GM23338 (cell line): ENCODE results near the gene ARF6. TPM values are rescaled to one million over a fixed set of nuclear protein-coding genes. Genes with fewer than 3 reads are reported as not detected.

Source experiments
- ATAC-seq: fragments of 200-7000 bp; cut with Tn5 transposase; 3 replicates; pipeline ENCODE4 v1.9.1; 2020
- DNase-seq: peaks from one replicate; pipeline ENCODE4 v3.0.0-alpha.2; 2015; ENCODE audit warnings: low spot score
- H2AFZ ChIP-seq: fragments of 200-600 bp; sonication (generic); 2 replicates; pipeline ENCODE4 v1.8.0; 2016; ENCODE audit warnings: antibody characterized with exemption, mild to moderate bottlenecking, moderate library complexity
- H3F3A ChIP-seq: fragments of 200-600 bp; sonication (generic); replicated peaks from 2 replicates; pipeline ENCODE4 v1.8.0; 2017; ENCODE audit warnings: antibody characterized with exemption, mixed run types, low read depth
- H3K27ac ChIP-seq: fragments of 200-600 bp; sonication (generic); 2 replicates; pipeline ENCODE4 v1.6.1; 2016; ENCODE audit warnings: low read depth
- H3K27me3 ChIP-seq: fragments of 200-600 bp; sonication (generic); 2 replicates; pipeline ENCODE4 v1.8.0; 2016; ENCODE audit warnings: mild to moderate bottlenecking, mixed run types, moderate library complexity; ENCODE audit not compliant: insufficient read depth
- H3K36me3 ChIP-seq: fragments of 200-600 bp; sonication (generic); 2 replicates; pipeline ENCODE4 v1.8.0; 2016; ENCODE audit warnings: mild to moderate bottlenecking; ENCODE audit not compliant: insufficient read depth
- H3K4me1 ChIP-seq: fragments of 200-600 bp; sonication (generic); 2 replicates; pipeline ENCODE4 v1.8.0; 2016; ENCODE audit warnings: mild to moderate bottlenecking, moderate library complexity; ENCODE audit not compliant: insufficient read depth
- H3K4me2 ChIP-seq: fragments of 200-600 bp; sonication (generic); 2 replicates; pipeline ENCODE4 v1.7.1; 2017; ENCODE audit warnings: mixed run types
- H3K4me3 ChIP-seq: fragments of 200-600 bp; sonication (generic); 2 replicates; pipeline ENCODE4 v1.6.1; 2016; ENCODE audit warnings: mixed run types
- H3K79me2 ChIP-seq: fragments of 200-600 bp; sonication (generic); replicated peaks from 2 replicates; pipeline ENCODE4 v1.8.0; 2017; ENCODE audit warnings: mild to moderate bottlenecking; ENCODE audit not compliant: insufficient read depth
- H3K9me2 ChIP-seq: fragments of 200-600 bp; sonication (generic); 2 replicates; pipeline ENCODE4 v1.8.0; 2017; ENCODE audit not compliant: insufficient read depth
- H4K20me1 ChIP-seq: fragments of 200-600 bp; sonication (generic); replicated peaks from 2 replicates; pipeline ENCODE4 v1.8.0; 2017; ENCODE audit warnings: mild to moderate bottlenecking; ENCODE audit not compliant: insufficient read depth
- H3K27ac Mint-ChIP-seq: 2 replicates; pipeline ENCODE4 v1.8.0; 2020; ENCODE audit warnings: inconsistent platforms, mild to moderate bottlenecking, moderate library complexity, mixed read lengths
- H3K27me3 Mint-ChIP-seq: 3 replicates; pipeline ENCODE4 v1.8.0; 2022; ENCODE audit warnings: low read depth, mild to moderate bottlenecking, moderate library complexity, mixed read lengths, inconsistent platforms; ENCODE audit not compliant: insufficient read depth, poor library complexity
- H3K36me3 Mint-ChIP-seq: 3 replicates; pipeline ENCODE4 v1.8.0; 2021; ENCODE audit warnings: low read depth, mild to moderate bottlenecking, inconsistent platforms, moderate library complexity, mixed read lengths
- H3K4me1 Mint-ChIP-seq: 3 replicates; pipeline ENCODE4 v1.8.0; 2020; ENCODE audit warnings: mild to moderate bottlenecking, inconsistent platforms, mixed read lengths
- H3K4me3 Mint-ChIP-seq: 3 replicates; pipeline ENCODE4 v1.8.0; 2021; ENCODE audit warnings: moderate library complexity, mild to moderate bottlenecking, inconsistent platforms, mixed read lengths
- H3K9me3 Mint-ChIP-seq: 3 replicates; pipeline ENCODE4 v1.8.0; 2020; ENCODE audit warnings: moderate library complexity, mild to moderate bottlenecking, inconsistent platforms, mixed read lengths
- CREB1 ChIP-seq: fragments of 250-450 bp; sonication (Bioruptor Pico); IDR thresholded peaks from 2 replicates; pipeline ENCODE4 v1.5.0; 2020; ENCODE audit warnings: low read depth, mild to moderate bottlenecking, moderate library complexity
- POLR2AphosphoS5 ChIP-seq: IDR thresholded peaks from 2 replicates; pipeline ENCODE4 v1.6.1; 2016; ENCODE audit warnings: antibody characterized with exemption, low read depth
- STAT1 ChIP-seq: IDR thresholded peaks from one replicate; pipeline ENCODE4 v1.6.1; 2016; ENCODE audit warnings: antibody characterized with exemption; ENCODE audit not compliant: unreplicated experiment
- ZNF114 ChIP-seq: fragments of 250-450 bp; sonication (Bioruptor Pico); IDR thresholded peaks from 2 replicates; pipeline ENCODE4 v1.5.0; 2020; ENCODE audit warnings: mild to moderate bottlenecking, moderate library complexity
- ZNF331 ChIP-seq: fragments of 250-450 bp; sonication (Bioruptor Pico); IDR thresholded peaks from 2 replicates; pipeline ENCODE4 v1.5.0; 2020; ENCODE audit warnings: low read depth, mild to moderate bottlenecking, moderate library complexity
- ZNF462 ChIP-seq: fragments of 250-450 bp; sonication (Bioruptor Pico); IDR thresholded peaks from 2 replicates; pipeline ENCODE4 v1.5.0; 2020; ENCODE audit warnings: mild to moderate bottlenecking, moderate library complexity
- polyA plus RNA-seq: library from polyadenylated mRNA; unstranded; fragments of >200 nt; fragmentation: Nextera tagmentation; extraction: Ambion mirVana; gene quantifications from 2 replicates; pipeline ENCODE4 v1.2.1, GENCODE V29; 2016
- total RNA-seq: library from RNA; depleted of rRNA; stranded (reverse); fragments of >200 nt; shearing (Covaris generic); gene quantifications from 2 replicates; pipeline ENCODE4 v1.2.3, GENCODE V29; 2014

The ARF6 gene
- total and polyA plus RNA-seq, 2 experiments from 2014 or later = 47.8 to 73.1 TPM

- H3K27me3 Mint-ChIP-seq = peaks cover 3% of the 10 kb centered on the region
- H3K4me1 ChIP-seq = peaks cover 2% of the 10 kb centered on the region; the same call in 1 of the 2 replicates
- no peak overlapping the region for H3K4me3 Mint-ChIP-seq
- H3K27ac ChIP-seq = no peak overlapping the region
- H3K9me2 ChIP-seq = no peaks in the 10 kb centered on the region; the same call in 1 of the 2 replicates
- no peaks in the 10 kb centered on the region for H3K27me3 ChIP-seq
- H3K9me3 Mint-ChIP-seq = no peaks in the 10 kb centered on the region
- no peaks in the 10 kb centered on the region for H3K36me3 ChIP-seq
- H3F3A ChIP-seq = no peaks in the 10 kb centered on the region
- H3K4me2 ChIP-seq = no peak overlapping the region
- no peak overlapping the region for H3K27ac Mint-ChIP-seq
- peaks cover 7% of the 10 kb centered on the region; the same call in 2 of the 3 replicates for H3K4me1 Mint-ChIP-seq
- DNase-seq = no peak
- no peaks in the 10 kb centered on the region for H4K20me1 ChIP-seq
- TF ChIP-seq POLR2AphosphoS5 (no peak), STAT1 (no peak)
- H3K36me3 Mint-ChIP-seq = no peaks in the 10 kb centered on the region
- ATAC-seq = no peak
- no peak overlapping the region for H3K4me3 ChIP-seq
- H2AFZ ChIP-seq = no peak overlapping the region
- H3K79me2 ChIP-seq = no peaks in the 10 kb centered on the region
Observed at GRCh38 chr14:49918706-49919105, 25.8 kb downstream of the ARF6 start.

- no peaks in the 10 kb centered on the region for H3K79me2 ChIP-seq
- no peaks in the 10 kb centered on the region; the same call in 1 of the 2 replicates for H3K9me2 ChIP-seq
- Mint-ChIP-seq H3K9me3 (no peaks in the 10 kb centered on the region), H3K27ac (no peak overlapping the region), H3K4me3 (no peak overlapping the region), H3K4me1 (peaks cover 7% of the 10 kb centered on the region; the same call in 2 of the 3 replicates), H3K36me3 (no peaks in the 10 kb centered on the region), H3K27me3 (peaks cover 5% of the 10 kb centered on the region)
- no peak overlapping the region for H3K4me3 ChIP-seq
- H3F3A ChIP-seq = no peaks in the 10 kb centered on the region
- H3K27ac ChIP-seq = no peak overlapping the region
- H4K20me1 ChIP-seq = no peaks in the 10 kb centered on the region
- peaks cover 3% of the 10 kb centered on the region; the same call in 1 of the 2 replicates for H3K4me1 ChIP-seq
- ATAC-seq (no peak), DNase-seq (no peak)
- H3K27me3 ChIP-seq = no peaks in the 10 kb centered on the region
- H3K36me3 ChIP-seq = no peaks in the 10 kb centered on the region
- H2AFZ ChIP-seq = no peak overlapping the region
- TF ChIP-seq ZNF331 (CRISPR knock-in tag) (no peak), ZNF114 (CRISPR knock-in tag) (no peak), CREB1 (no peak), ZNF462 (CRISPR knock-in tag) (no peak), POLR2AphosphoS5 (no peak)
- H3K4me2 ChIP-seq = no peak overlapping the region
Observed at GRCh38 chr14:49919825-49920659, 27.2 kb downstream of the ARF6 start.
